RWPE1 (cell line): Measurements from ENCODE around the gene DDX3X.
A peak's percentile ranks its signal among the peaks of the same experiment; 100 is the strongest.

ENCODE experiments used
- CTCF ChIA-PET: fragments of 350-600 bp; sonication (Branson Sonifier 250); formaldehyde crosslinking; extraction: SDS; loops from one replicate; lab custom pipeline; 2021; lab: Yijun Ruan, JAX
- POLR2A ChIA-PET: fragments of 400-600 bp; formaldehyde crosslinking; extraction: SDS; loops from one replicate; lab custom pipeline; 2020; ENCODE audit warnings: antibody characterized with exemption; ENCODE audit not compliant: low non-redundant PET; lab: Yijun Ruan, JAX
- DNase-seq: peaks from one replicate; pipeline ENCODE4 v3.0.0; 2012; ENCODE audit warnings: low spot score
- H3K27ac ChIP-seq: fragments of 450-650 bp; 2 replicates; pipeline ENCODE4 v1.5.1; 2017
- TF ChIP-seq, protein P1 (sequence below): fragments of 450-650 bp; conservative IDR thresholded peaks from 2 replicates; pipeline ENCODE4 v1.5.1; 2017; ENCODE audit warnings: low read depth, mild to moderate bottlenecking

The DDX3X gene

DNA sequence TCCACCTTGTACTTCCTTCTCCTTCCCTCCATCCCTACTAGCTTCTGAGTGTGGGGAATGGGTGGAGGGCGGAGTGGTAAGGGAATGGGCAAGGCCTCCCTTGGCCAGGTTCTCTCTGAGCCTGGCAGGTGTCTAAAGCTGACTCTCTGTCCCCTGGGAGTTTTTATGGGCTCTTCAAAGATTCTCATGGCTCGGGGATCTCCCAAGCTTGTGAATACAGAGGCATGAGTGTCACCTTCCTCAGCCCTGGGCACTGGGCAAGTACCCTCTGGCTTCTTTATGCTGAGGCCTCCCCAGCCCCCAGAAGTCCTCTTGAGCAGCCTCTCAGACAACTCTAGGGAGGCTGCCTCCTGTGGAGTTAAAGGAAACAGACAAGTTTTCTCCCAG is 32.5 kb upstream of the DDX3X start:
- TF ChIP-seq, protein P1, sequence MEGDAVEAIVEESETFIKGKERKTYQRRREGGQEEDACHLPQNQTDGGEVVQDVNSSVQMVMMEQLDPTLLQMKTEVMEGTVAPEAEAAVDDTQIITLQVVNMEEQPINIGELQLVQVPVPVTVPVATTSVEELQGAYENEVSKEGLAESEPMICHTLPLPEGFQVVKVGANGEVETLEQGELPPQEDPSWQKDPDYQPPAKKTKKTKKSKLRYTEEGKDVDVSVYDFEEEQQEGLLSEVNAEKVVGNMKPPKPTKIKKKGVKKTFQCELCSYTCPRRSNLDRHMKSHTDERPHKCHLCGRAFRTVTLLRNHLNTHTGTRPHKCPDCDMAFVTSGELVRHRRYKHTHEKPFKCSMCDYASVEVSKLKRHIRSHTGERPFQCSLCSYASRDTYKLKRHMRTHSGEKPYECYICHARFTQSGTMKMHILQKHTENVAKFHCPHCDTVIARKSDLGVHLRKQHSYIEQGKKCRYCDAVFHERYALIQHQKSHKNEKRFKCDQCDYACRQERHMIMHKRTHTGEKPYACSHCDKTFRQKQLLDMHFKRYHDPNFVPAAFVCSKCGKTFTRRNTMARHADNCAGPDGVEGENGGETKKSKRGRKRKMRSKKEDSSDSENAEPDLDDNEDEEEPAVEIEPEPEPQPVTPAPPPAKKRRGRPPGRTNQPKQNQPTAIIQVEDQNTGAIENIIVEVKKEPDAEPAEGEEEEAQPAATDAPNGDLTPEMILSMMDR, result no peak
- POLR2A ChIA-PET, result no interaction called here
- no peak overlapping the region for H3K27ac ChIP-seq
- no peak for DNase-seq
- CTCF ChIA-PET, result no interaction called here

DNA sequence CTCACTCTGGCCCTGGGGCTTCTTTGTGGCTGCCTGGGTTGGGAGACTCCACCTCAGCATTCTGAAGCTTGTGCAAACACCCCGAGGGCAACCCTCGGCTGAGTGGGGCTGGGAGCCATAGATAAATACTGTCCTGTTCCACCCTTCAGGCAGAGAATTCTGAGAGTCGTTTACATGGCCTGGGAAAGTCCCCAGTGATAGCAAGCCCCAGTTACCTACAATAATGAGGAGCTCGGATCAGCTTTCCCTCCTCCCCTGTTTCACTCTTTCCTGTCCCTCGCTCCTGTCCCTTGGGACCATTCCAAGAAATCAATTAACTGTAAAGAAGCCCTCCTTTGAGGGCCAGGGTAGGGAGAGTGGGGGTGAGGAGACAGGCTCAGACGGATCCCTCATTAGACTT is 31.6 kb upstream of the DDX3X start:
- no peak for DNase-seq
- TF ChIP-seq, protein P1, result no peak
- no peak overlapping the region for H3K27ac ChIP-seq
- ChIA-PET POLR2A (no interaction called here), CTCF (no interaction called here)

DNA sequence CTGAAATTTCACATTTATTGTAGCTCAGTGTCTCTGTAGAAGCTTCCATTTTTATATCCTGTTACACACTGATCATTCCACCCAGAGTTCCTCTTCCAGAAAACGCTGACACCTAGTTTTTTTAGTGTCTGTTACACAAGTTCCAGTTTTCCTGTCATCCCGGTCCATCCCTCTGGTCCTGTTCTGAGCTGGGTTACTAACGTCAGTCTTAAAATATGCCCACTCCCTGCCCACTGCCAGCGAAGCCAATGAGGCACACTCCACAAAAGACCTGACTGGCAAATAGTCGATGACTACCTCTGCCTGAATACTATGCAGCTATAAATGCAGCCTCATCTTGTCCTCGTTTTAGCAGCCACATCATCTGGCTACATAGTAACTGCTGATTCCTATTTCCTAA is 30.9 kb upstream of the DDX3X start:
- no peak overlapping the region for H3K27ac ChIP-seq
- TF ChIP-seq, protein P1, result no peak
- peak; percentile 22 for DNase-seq
- CTCF ChIA-PET, result no interaction called here
- POLR2A ChIA-PET, result no interaction called here

DNA sequence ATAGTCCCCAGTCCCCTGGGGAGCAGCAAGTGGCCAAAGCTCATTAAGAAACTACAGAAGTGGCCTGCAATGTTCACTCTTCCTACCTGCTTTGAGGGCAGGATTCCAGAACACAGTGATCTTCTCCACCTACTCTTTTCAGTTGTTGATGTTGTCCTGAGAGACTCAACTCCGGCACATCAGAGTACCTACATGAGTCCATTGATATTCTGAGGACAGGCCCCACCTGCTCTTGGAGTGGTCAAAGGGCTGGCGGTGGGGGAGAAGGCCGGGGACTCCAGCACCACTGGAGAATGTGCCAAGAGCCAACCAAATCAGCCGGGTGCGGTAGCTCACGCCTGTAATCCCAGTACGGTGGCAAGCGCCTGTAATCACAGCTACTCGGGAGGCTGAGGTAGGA is 29.8 kb upstream of the DDX3X start:
- ChIA-PET CTCF (interaction anchor here (0.6 kb wide), 1 partner anchor 20 kb away, joined by 3 read pairs; no protein-coding TSS in a partner anchor), POLR2A (no interaction called here)
- TF ChIP-seq, protein P1, result no peak
- H3K27ac ChIP-seq, result no peak overlapping the region
- DNase-seq, result no peak

DNA sequence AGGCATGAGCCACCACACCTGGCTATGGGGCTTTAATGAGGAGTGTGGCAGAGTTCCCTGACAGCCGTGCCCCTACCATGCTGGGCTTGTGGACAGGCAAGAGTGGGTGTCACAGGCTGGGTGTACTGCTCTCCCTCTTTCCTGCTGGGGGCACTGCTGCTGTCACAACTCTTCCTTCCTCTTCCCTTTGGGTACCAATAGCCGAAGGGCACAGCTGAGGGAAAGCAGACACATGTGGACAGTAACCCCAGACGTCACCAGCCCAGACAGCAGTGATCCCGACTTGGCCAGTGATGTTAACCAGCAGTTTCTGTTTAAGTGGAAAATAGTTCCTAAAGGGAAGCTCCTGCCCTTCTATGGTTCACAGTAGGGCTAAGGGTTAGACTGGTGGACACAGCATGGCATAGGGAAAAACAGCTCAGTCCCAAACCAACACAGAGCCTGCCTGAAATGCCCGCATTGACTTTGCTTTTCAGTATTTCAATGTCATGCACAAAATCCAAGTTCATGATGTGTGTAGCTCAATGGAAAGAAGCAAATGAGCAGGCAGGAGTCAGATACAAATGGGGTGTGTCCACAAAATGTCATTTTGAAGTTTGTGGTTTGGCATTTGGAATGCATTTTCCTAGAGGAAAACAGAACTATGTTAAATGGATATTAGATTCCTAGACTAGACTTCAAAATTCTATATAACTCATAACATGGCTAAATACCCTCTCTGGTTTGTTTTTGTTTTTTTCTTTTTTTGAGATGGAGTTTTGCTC is 24.9 kb upstream of the DDX3X start:
- no peak for DNase-seq
- no peak overlapping the region for H3K27ac ChIP-seq
- ChIA-PET POLR2A (no interaction called here), CTCF (no interaction called here)
- TF ChIP-seq, protein P1, result no peak

DNA sequence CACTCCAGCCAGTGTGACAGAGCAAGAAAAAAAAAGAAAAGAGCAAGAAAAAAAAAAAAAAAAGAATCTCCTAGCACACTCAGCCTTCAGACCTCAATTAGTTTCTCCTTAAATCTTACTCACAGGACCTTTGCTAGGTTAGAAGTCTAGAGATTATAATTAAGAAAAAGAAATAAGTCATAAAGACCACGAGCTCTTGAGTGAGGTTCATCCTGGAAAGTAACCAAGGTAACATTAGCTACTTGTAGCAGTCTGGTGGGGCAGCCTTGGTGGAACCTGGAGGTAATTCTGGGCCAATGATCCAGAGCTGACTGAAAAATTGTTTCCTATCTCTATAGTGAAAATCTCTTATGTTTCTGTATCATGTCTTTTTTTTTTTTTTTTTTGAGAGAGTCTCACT is 21.2 kb upstream of the DDX3X start:
- DNase-seq, result no peak
- POLR2A ChIA-PET, result no interaction called here
- H3K27ac ChIP-seq, result no peak overlapping the region
- CTCF ChIA-PET, result no interaction called here
- TF ChIP-seq, protein P1, result no peak
